Liver (tissue), 9 donors: ENCODE results near the gene SZT2. TPM values are rescaled to one million over a fixed set of nuclear protein-coding genes. Genes with fewer than 3 reads are reported as not detected.

ENCODE experiments used
- DNase-seq: peaks from one replicate; pipeline ENCODE4 v3.0.0-alpha.2; 2017; ENCODE audit warnings: low spot score
- H3K27ac ChIP-seq, 2 donors: one replicate each; pipeline ENCODE4 v1.7.0; 2013; ENCODE audit warnings: inconsistent platforms in 2 of 2, low read length in 2 of 2, control low read depth in 1 of 2, low read depth in 1 of 2, mild to moderate bottlenecking in 1 of 2
- H3K27me3 ChIP-seq, 4 donors: one replicate each; pipeline versions ENCODE4 v1.6.1 to v1.7.0; 2013; ENCODE audit warnings: low read length in 3 of 4, inconsistent platforms in 1 of 4, mild to moderate bottlenecking in 1 of 4, moderate library complexity in 1 of 4; ENCODE audit not compliant: control insufficient read depth in 4 of 4, insufficient read depth in 4 of 4
- H3K36me3 ChIP-seq, 4 donors: one replicate each; pipeline versions ENCODE4 v1.6.1 to v1.7.0; 2013; ENCODE audit warnings: low read length in 3 of 4, mild to moderate bottlenecking in 3 of 4, low read depth in 1 of 4, moderate library complexity in 1 of 4; ENCODE audit not compliant: control insufficient read depth in 4 of 4, insufficient read depth in 3 of 4
- H3K4me1 ChIP-seq, 4 donors: one replicate each; pipeline versions ENCODE4 v1.6.1 to v1.7.0; 2013; ENCODE audit warnings: low read length in 3 of 4, mild to moderate bottlenecking in 3 of 4, moderate library complexity in 1 of 4; ENCODE audit not compliant: control insufficient read depth in 4 of 4, insufficient read depth in 4 of 4
- H3K4me3 ChIP-seq, 3 donors: one replicate each; pipeline versions ENCODE4 v1.6.1 to v1.7.0; 2013; ENCODE audit warnings: low read length in 3 of 3, control low read depth in 1 of 3, low read depth in 1 of 3, mild to moderate bottlenecking in 1 of 3
- H3K9ac ChIP-seq, 2 donors: one replicate each; pipeline ENCODE4 v1.7.0; 2013; ENCODE audit warnings: low read length in 2 of 2, mild to moderate bottlenecking in 2 of 2, moderate library complexity in 2 of 2, control low read depth in 1 of 2, low read depth in 1 of 2
- H3K9me3 ChIP-seq, 4 donors: one replicate each; pipeline versions ENCODE4 v1.6.1 to v1.7.0; 2013; ENCODE audit warnings: low read length in 3 of 4; ENCODE audit not compliant: control insufficient read depth in 4 of 4
- ATF3 ChIP-seq: IDR thresholded peaks from 2 replicates; pipeline ENCODE4 v1.6.1; 2016; ENCODE audit warnings: antibody characterized with exemption
- CTCF ChIP-seq: fragments of 150-350 bp; IDR thresholded peaks from 2 replicates; pipeline ENCODE4 v1.5.1; 2017; ENCODE audit warnings: improper control_type of control experiment, low read depth, low read length; ENCODE audit not compliant: missing input control
- GABPA ChIP-seq, 2 donors: IDR thresholded peaks in 1 of 2; conservative IDR thresholded peaks in 1 of 2; 2 replicates each; pipeline ENCODE4 v1.6.1; 2016; ENCODE audit warnings: antibody characterized with exemption in 2 of 2, mild to moderate bottlenecking in 1 of 2, moderate library complexity in 1 of 2
- HNF4A ChIP-seq, 2 donors: conservative IDR thresholded peaks; 2 replicates each; pipeline ENCODE4 v1.6.1; 2016; ENCODE audit warnings: antibody characterized with exemption in 2 of 2, mild to moderate bottlenecking in 2 of 2
- JUND ChIP-seq, 2 donors: IDR thresholded peaks; 2 replicates each; pipeline ENCODE4 v1.6.1; 2016; ENCODE audit warnings: antibody characterized with exemption in 2 of 2
- MAX ChIP-seq: IDR thresholded peaks from 2 replicates; pipeline ENCODE4 v1.6.1; 2016; ENCODE audit warnings: antibody characterized with exemption
- NR2F2 ChIP-seq: IDR thresholded peaks from 2 replicates; pipeline ENCODE4 v1.6.1; 2016; ENCODE audit warnings: antibody characterized with exemption
- RAD21 ChIP-seq, 2 donors: IDR thresholded peaks; 2 replicates each; pipeline ENCODE4 v1.6.1; 2016; ENCODE audit warnings: antibody characterized with exemption in 2 of 2, mild to moderate bottlenecking in 2 of 2
- REST ChIP-seq: IDR thresholded peaks from 2 replicates; pipeline ENCODE4 v1.6.1; 2016; ENCODE audit warnings: antibody characterized with exemption, mild to moderate bottlenecking
- RXRA ChIP-seq, 2 donors: IDR thresholded peaks; 2 replicates each; pipeline ENCODE4 v1.6.1; 2017 to 2018; ENCODE audit warnings: antibody characterized with exemption in 2 of 2, mild to moderate bottlenecking in 1 of 2
- SP1 ChIP-seq: IDR thresholded peaks from 2 replicates; pipeline ENCODE4 v1.6.1; 2018; ENCODE audit warnings: antibody characterized with exemption, mild to moderate bottlenecking
- YY1 ChIP-seq: IDR thresholded peaks from 2 replicates; pipeline ENCODE4 v1.6.1; 2016; ENCODE audit warnings: antibody characterized with exemption, mild to moderate bottlenecking
- ZBTB33 ChIP-seq: IDR thresholded peaks from 2 replicates; pipeline ENCODE4 v1.6.1; 2016; ENCODE audit warnings: antibody characterized with exemption
- WGBS: extraction: QIAGEN DNeasy Blood & Tissue Kit; methylation state at CpG from one replicate; pipeline ENCODE4 v1.1.7; 2013; 5-methylcytosine and 5-hydroxymethylcytosine counted together
- polyA plus RNA-seq, 2 donors: library from polyadenylated mRNA; stranded (reverse) in 1 of 2; unstranded in 1 of 2; fragments of 200-250 nt in 1 of 2; fragments of >200 nt in 1 of 2; fragmentation: Nextera tagmentation in 1 of 2; extraction: Ambion mirVana in 1 of 2; gene quantifications; one replicate each; pipeline versions ENCODE4 v1.2.1 to v1.2.3, GENCODE V29; 2013 to 2015
- total RNA-seq, 2 donors: library from RNA; depleted of rRNA; stranded (reverse); fragments of >200 nt; gene quantifications; one replicate each; pipeline ENCODE4 v1.2.3, GENCODE V29; 2014
- donor health status: healthy.
- donor health status: healthy.
- donor health status: healthy.
- donor health status: healthy.
- donor health status: healthy.

The SZT2 gene
- total and polyA plus RNA-seq, 4 donors, result 4.8 to 31.0 (median 11.9) TPM

GRCh38 chr1:43463479-43463878 lies 73.8 kb downstream of the SZT2 start:
- Histone ChIP-seq H3K27ac (no peak overlapping the region), H3K9me3 (no peaks in the 10 kb centered on the region), H3K4me3 (no peak overlapping the region), H3K27me3 (no peaks in the 10 kb centered on the region), H3K9ac (no peak overlapping the region), H3K4me1 (peaks cover 0 to 2% (median 0%) of the 10 kb centered on the region in 4 donors), H3K36me3 (no peaks in the 10 kb centered on the region)
- WGBS, result 74% methylated on average over 2 of the region's 2 CpGs
- TF ChIP-seq NR2F2, result no peak
- TF ChIP-seq ZBTB33, result no peak
- TF ChIP-seq MAX, result no peak
- TF ChIP-seq ATF3, result no peak
- no peak for TF ChIP-seq REST
- no peak for TF ChIP-seq RAD21 (IDR thresholded peaks at IDR 0.05)
- no peak for TF ChIP-seq JUND (IDR thresholded peaks at IDR 0.05)
- TF ChIP-seq SP1, result no peak
- TF ChIP-seq GABPA (IDR thresholded peaks at IDR 0.05 in 1 of 2, conservative IDR thresholded peaks at IDR 0.05 in 1 of 2), result no peak
- no peak for DNase-seq

GRCh38 chr1:43464681-43465504 lies 75.2 kb downstream of the SZT2 start:
- no peak overlapping the region for H3K27ac ChIP-seq
- DNase-seq, result no peak
- peaks cover 0 to 2% (median 0%) of the 10 kb centered on the region in 4 donors for H3K4me1 ChIP-seq
- TF ChIP-seq GABPA (IDR thresholded peaks at IDR 0.05 in 1 of 2, conservative IDR thresholded peaks at IDR 0.05 in 1 of 2) (no peak), RXRA (IDR thresholded peaks at IDR 0.05) (no peak), CTCF (no peak), SP1 (no peak), HNF4A (conservative IDR thresholded peaks at IDR 0.05) (no peak), REST (no peak), YY1 (no peak)
- 76% methylated on average over 13 of the region's 13 CpGs for WGBS
- H3K27me3 ChIP-seq, result no peaks in the 10 kb centered on the region
- H3K4me3 ChIP-seq, result no peak overlapping the region
- H3K36me3 ChIP-seq, result no peaks in the 10 kb centered on the region
- no peaks in the 10 kb centered on the region for H3K9me3 ChIP-seq
- H3K9ac ChIP-seq, result no peak overlapping the region
